Kidney epithelial cell (primary cell): Measurements from ENCODE around the gene MAOB. TPM values are rescaled to one million over a fixed set of nuclear protein-coding genes. Genes with fewer than 3 reads are reported as not detected.
"Not testable (repeated sequence)": the region's sequence is repeated elsewhere in the genome, so short reads cannot be mapped to it uniquely, and the experiment has no call there.

Source experiments
- DNase-seq: peaks from one replicate; pipeline ENCODE4 v3.0.0-alpha.2; 2010; ENCODE audit warnings: low read depth
- H3K27me3 ChIP-seq: 2 replicates; pipeline ENCODE4 v1.6.0; 2011; ENCODE audit warnings: low read length; ENCODE audit not compliant: control insufficient read depth, insufficient read depth
- H3K36me3 ChIP-seq: 2 replicates; pipeline ENCODE4 v1.5.1; 2011; ENCODE audit warnings: low read length; ENCODE audit not compliant: control insufficient read depth, insufficient read depth
- H3K4me3 ChIP-seq: 2 replicates; pipeline ENCODE4 v1.5.1; 2011; ENCODE audit warnings: low read depth, mild to moderate bottlenecking, control low read depth, low read length
- CTCF ChIP-seq: IDR thresholded peaks from 2 replicates; pipeline ENCODE4 v1.5.1; 2011; ENCODE audit warnings: mild to moderate bottlenecking, moderate library complexity, low read length, control low read depth, inconsistent platforms; ENCODE audit not compliant: insufficient read depth, poor library complexity, severe bottlenecking
- total RNA-seq: library from RNA; depleted of rRNA; stranded (reverse); fragments of >200 nt; gene quantifications from 2 replicates; pipeline ENCODE4 v1.2.3, GENCODE V29; 2015

The MAOB gene
- total RNA-seq, 1 donor from 2014 or later = 1.1 TPM

- Histone ChIP-seq H3K36me3 (no peaks in the 10 kb centered on the region), H3K27me3 (no peaks in the 10 kb centered on the region), H3K4me3 (no peak overlapping the region)
- no peak for DNase-seq
- TF ChIP-seq CTCF = no peak
Observed at GRCh38 chrX:43728002-43728401, 154.2 kb downstream of the MAOB start.

- not testable (repeated sequence) for H3K4me3 ChIP-seq, H3K27me3 ChIP-seq, H3K36me3 ChIP-seq, DNase-seq
Observed at GRCh38 chrX:43727254-43727653, 155.0 kb downstream of the MAOB start.

- DNase-seq, H3K27me3 ChIP-seq, H3K4me3 ChIP-seq, H3K36me3 ChIP-seq: not testable (repeated sequence)
Observed at GRCh38 chrX:43725227-43725626, 157.0 kb downstream of the MAOB start.

GRCh38 chrX:43720961-43721360, 161.3 kb downstream of the MAOB start:
- Histone ChIP-seq H3K27me3 (no peaks in the 10 kb centered on the region), H3K36me3 (no peaks in the 10 kb centered on the region), H3K4me3 (no peak overlapping the region)
- no peak for DNase-seq
- TF ChIP-seq CTCF = no peak

- no peak for TF ChIP-seq CTCF
- no peaks in the 10 kb centered on the region for H3K27me3 ChIP-seq
- no peak for DNase-seq
- no peaks in the 10 kb centered on the region for H3K36me3 ChIP-seq
- no peak overlapping the region for H3K4me3 ChIP-seq
Observed at GRCh38 chrX:43720082-43720481, 162.2 kb downstream of the MAOB start.

- no peak overlapping the region for H3K4me3 ChIP-seq
- no peak for DNase-seq
- H3K27me3 ChIP-seq = no peaks in the 10 kb centered on the region
- no peak for TF ChIP-seq CTCF
- H3K36me3 ChIP-seq = no peaks in the 10 kb centered on the region
Observed at GRCh38 chrX:43718956-43719355, 163.3 kb downstream of the MAOB start.

- no peak for DNase-seq
- H3K4me3 ChIP-seq = no peak overlapping the region
- no peak for TF ChIP-seq CTCF
- H3K27me3 ChIP-seq = no peaks in the 10 kb centered on the region
- H3K36me3 ChIP-seq = no peaks in the 10 kb centered on the region
Observed at GRCh38 chrX:43718546-43718945, 163.7 kb downstream of the MAOB start.
